Activated naive CD4-positive, alpha-beta T cell treated with anti-CD3 and anti-CD28 coated beads, Interleukin-2, amount 50 U/mL, for 72 hours (primary cell): ENCODE results near the gene MPC2. TPM values are rescaled to one million over a fixed set of nuclear protein-coding genes. Genes with fewer than 3 reads are reported as not detected.

Experiments used
- ATAC-seq, 2 donors: fragments of 150-1000 bp; cut with Tn5 transposase; 2 replicates each; pipeline ENCODE4 v1.10.0; 2021; ENCODE audit warnings: mild to moderate bottlenecking in 2 of 2, moderate library complexity in 2 of 2
- DNase-seq, 2 donors: peaks; one replicate each; pipeline ENCODE4 v3.0.0; 2021 to 2022; ENCODE audit warnings: low spot score in 2 of 2
- H3K27ac Mint-ChIP-seq, 2 donors: one replicate each; pipeline ENCODE4 v1.8.0; 2022; ENCODE audit warnings: mild to moderate bottlenecking in 2 of 2, mixed read lengths in 2 of 2
- H3K36me3 Mint-ChIP-seq, 2 donors: one replicate each; pipeline ENCODE4 v1.8.0; 2022; ENCODE audit warnings: mixed read lengths in 2 of 2
- H3K9me3 Mint-ChIP-seq, 2 donors: one replicate each; pipeline ENCODE4 v1.8.0; 2022; ENCODE audit warnings: mixed read lengths in 2 of 2
- total RNA-seq, 2 donors: library from RNA; stranded (reverse); gene quantifications; one replicate each; pipeline ENCODE4 v1.2.3, GENCODE V29; 2022

MPC2 gene
- 10 to 100 TPM; 60.3 to 68.6 TPM for total RNA-seq

DNA sequence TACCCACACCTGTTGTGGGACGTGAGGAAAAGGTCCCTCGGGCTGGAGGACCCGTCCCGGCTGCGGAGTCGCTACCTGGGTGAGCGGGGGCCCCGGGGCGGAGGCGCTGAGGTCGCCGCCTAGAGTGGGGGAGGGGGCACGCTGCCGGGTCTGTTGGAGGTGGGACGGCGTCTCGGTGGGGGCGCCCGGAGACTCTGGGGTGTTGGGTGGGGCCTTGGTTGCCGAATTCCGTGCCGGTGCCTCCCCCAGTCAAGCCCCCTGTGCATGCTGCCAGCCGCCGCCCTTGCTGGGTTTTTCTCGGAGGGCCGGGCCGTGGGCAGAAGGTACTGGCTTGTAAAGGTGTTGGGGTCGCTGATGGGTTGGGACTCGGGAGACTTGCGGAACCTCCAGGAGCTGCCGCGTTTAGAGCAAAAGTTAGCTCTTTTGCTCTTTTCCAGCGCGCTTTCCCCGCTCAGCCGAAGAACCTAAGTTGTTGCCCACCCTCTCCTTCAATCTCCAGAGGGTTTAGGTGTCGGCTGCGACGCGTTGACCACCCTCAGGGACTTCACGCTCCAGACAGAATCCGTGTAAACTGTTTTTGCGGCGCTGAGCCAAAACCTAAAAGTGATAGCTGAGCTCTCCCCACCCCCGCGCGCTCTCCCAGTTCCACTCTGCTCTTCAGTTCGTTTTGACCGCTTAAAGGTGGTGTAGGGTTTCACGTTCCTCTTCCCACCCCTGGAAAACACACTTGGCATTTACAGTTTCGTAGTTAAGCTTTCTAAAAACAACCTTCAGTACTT is at the start of gene MPC2:
Gene MPC2, minus strand, starts transcription at position 143 of the 779 bp plus-strand sequence. CDS start 1,231 bp downstream, outside the sequence.
- H3K27ac Mint-ChIP-seq = peak within 1 kb of the TSS; percentile 94 to 100
- DNase-seq = peak; percentile 63
- no peaks in the 10 kb centered on the region for H3K9me3 Mint-ChIP-seq
- peak; percentile 7 to 12 for ATAC-seq
- H3K36me3 Mint-ChIP-seq = peaks cover 15 to 21% of the 10 kb centered on the region in 2 donors

GRCh38 chr1:167984886-167985489 is 48.1 kb upstream of the MPC2 start:
- ATAC-seq (no peak), DNase-seq (no peak)
- H3K27ac Mint-ChIP-seq = no peak overlapping the region
- no peaks in the 10 kb centered on the region for H3K9me3 Mint-ChIP-seq
- peaks cover 14 to 15% of the 10 kb centered on the region in 2 donors for H3K36me3 Mint-ChIP-seq

DNA sequence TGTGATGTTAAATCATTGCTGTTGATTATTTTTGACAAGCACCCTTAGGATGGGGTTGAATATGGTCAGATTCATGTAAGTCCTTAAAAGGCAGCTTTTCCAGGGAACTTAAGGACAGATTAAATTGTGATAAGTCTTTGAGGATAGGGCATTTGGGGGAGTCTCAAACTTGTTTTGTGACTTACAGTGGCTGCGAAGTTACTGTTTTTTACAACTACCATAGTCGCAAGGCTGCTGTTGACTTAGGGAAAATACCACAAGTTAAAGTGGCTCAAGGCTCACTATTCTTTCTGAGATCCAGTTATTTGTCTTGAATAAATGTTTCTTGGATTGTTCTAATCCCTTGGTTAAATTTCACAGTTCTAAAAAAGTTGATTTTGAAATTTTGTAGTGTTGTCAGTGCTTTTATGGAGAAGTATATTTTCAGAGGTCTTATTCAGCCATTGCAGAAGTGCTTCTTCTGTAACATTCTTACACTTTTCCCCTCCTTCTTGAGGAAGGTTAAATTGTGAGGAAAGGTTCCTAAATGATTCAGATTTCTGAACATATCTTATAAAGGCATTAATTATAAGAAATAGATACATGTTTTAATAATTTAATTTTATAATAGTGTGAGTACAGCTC is 47.0 kb upstream of the MPC2 start:
- Mint-ChIP-seq H3K27ac (no peak overlapping the region), H3K9me3 (no peaks in the 10 kb centered on the region), H3K36me3 (peaks cover 15 to 21% of the 10 kb centered on the region in 2 donors)
- ATAC-seq (no peak), DNase-seq (no peak)

DNA sequence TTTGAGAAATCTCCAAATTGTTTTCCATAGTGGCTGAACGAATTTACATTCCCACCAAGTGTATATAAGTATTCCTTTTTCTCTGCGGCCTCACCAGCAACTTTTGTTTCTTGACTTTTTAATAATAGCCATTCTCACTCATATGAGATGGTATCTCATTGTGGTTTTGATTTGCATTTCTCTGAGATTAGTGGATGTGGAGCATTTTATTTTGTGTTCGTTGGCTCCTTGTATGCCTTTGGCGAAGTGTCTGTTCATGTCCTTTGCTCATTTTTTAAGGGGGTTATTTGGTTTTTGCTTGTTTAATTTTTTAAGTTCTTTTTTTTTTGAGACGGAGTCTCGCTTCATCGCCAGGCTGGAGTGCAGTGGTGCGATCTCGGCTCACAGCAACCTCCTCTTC is 45.1 kb upstream of the MPC2 start:
- Mint-ChIP-seq H3K9me3 (no peaks in the 10 kb centered on the region), H3K27ac (no peak overlapping the region), H3K36me3 (peaks cover 21 to 28% of the 10 kb centered on the region in 2 donors)
- DNase-seq = no peak
- ATAC-seq = no peak

- ATAC-seq (no peak), DNase-seq (no peak)
- no peak overlapping the region for H3K27ac Mint-ChIP-seq
- no peaks in the 10 kb centered on the region for H3K9me3 Mint-ChIP-seq
- H3K36me3 Mint-ChIP-seq = peaks cover 18 to 37% of the 10 kb centered on the region in 2 donors
Observed at GRCh38 chr1:167977245-167977644, 40.4 kb upstream of the MPC2 start.

- ATAC-seq = no peak
Observed at GRCh38 chr1:167974698-167975097, 37.8 kb upstream of the MPC2 start.

DNA sequence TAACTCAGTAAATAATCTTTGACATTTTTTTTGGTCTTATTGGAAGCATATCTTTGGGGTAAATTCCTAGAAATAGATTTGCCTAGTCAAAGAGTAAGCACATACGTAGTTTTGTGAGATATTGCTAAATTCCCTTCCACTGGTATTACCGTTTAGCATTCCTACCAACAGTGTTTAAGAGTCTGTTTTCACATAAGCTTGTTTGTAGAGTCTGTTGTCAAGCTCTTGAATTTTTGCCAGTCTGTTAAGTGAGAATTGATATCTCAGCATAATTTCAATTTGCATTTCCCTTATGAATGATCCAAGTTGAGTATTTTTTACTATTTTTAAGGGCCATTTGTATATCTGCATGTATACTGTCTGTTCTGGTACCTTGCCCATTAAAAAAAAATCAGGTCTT is 37.0 kb upstream of the MPC2 start:
- Mint-ChIP-seq H3K27ac (no peak overlapping the region), H3K36me3 (peaks cover 6 to 22% of the 10 kb centered on the region in 2 donors), H3K9me3 (no peaks in the 10 kb centered on the region)
- no peak for ATAC-seq
- DNase-seq = no peak

More at GRCh38 chr1:167974698-167975097, 37.8 kb upstream of the MPC2 start:
- peaks cover 6 to 28% of the 10 kb centered on the region in 2 donors for H3K36me3 Mint-ChIP-seq
- no peaks in the 10 kb centered on the region for H3K9me3 Mint-ChIP-seq
- no peak for DNase-seq
- H3K27ac Mint-ChIP-seq = no peak overlapping the region

- H3K36me3 Mint-ChIP-seq = peaks cover 0 to 18% of the 10 kb centered on the region in 2 donors
- no peak overlapping the region for H3K27ac Mint-ChIP-seq
- ATAC-seq = no peak
- no peak for DNase-seq
- no peaks in the 10 kb centered on the region for H3K9me3 Mint-ChIP-seq
Observed at GRCh38 chr1:167968569-167968968, 31.7 kb upstream of the MPC2 start.

GRCh38 chr1:167966050-167966449 is 29.2 kb upstream of the MPC2 start:
- Mint-ChIP-seq H3K36me3 (peaks cover 0 to 19% of the 10 kb centered on the region in 2 donors), H3K27ac (no peak overlapping the region), H3K9me3 (no peaks in the 10 kb centered on the region)
- no peak for DNase-seq
- no peak for ATAC-seq

DNA sequence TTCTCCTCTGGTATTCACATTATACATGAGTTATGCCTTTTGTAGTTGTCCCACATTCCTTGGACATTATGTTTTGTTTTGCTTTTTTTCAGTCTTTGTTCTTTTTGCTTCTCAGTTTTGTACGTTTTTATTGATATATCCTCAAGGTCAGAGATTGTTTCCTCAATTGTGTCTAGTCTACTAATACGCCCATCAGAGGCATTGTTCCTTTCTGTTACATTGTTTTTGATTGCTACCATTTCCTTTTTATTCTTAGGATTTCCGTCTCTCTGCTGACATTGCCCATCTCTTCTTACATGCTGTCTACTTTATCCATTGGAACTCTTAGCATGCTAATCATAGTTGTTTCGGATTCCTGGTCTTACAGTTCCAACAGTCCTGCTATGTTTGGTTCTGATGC is 27.8 kb upstream of the MPC2 start:
- peaks cover 0 to 19% of the 10 kb centered on the region in 2 donors for H3K36me3 Mint-ChIP-seq
- DNase-seq (no peak), ATAC-seq (no peak)
- no peaks in the 10 kb centered on the region for H3K9me3 Mint-ChIP-seq
- no peak overlapping the region for H3K27ac Mint-ChIP-seq

GRCh38 chr1:167957710-167958109 is 20.8 kb upstream of the MPC2 start:
- no peak for ATAC-seq
- DNase-seq = no peak
- Mint-ChIP-seq H3K36me3 (peaks cover under 1 to 15% of the 10 kb centered on the region in 2 donors), H3K9me3 (no peaks in the 10 kb centered on the region), H3K27ac (no peak overlapping the region)

GRCh38 chr1:167955915-167956314 is 19.0 kb upstream of the MPC2 start:
- ATAC-seq (no peak), DNase-seq (no peak)
- no peaks in the 10 kb centered on the region for H3K9me3 Mint-ChIP-seq
- peaks cover 5 to 21% of the 10 kb centered on the region in 2 donors for H3K36me3 Mint-ChIP-seq
- no peak overlapping the region for H3K27ac Mint-ChIP-seq

DNA sequence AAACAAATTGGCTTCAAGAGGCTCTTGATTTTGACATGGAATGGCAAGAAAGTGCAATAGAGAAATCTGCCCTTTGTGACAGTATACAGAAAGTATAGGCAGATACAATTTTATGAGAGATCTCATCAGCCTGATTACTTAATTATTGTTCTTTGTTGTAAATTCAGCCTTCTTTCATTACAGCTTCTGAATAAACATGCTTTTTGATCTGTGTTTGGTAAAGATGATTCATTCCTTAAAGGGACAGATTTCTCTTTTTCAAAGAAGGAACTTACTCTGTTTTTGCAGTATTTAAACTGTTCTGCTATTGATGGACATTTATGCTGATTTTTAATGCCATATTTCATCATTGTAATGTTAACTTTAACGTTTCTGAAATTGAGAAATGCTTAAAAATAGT is 13.7 kb upstream of the MPC2 start:
- Mint-ChIP-seq H3K9me3 (no peaks in the 10 kb centered on the region), H3K36me3 (peaks cover 5 to 18% of the 10 kb centered on the region in 2 donors), H3K27ac (no peak overlapping the region)
- ATAC-seq = no peak
- no peak for DNase-seq

GRCh38 chr1:167949785-167950184 is 12.9 kb upstream of the MPC2 start:
- no peak for DNase-seq
- H3K27ac Mint-ChIP-seq = no peak overlapping the region
- H3K9me3 Mint-ChIP-seq = peaks cover 0 to 6% of the 10 kb centered on the region in 2 donors
- ATAC-seq = no peak
- peaks cover 5 to 17% of the 10 kb centered on the region in 2 donors for H3K36me3 Mint-ChIP-seq

GRCh38 chr1:167947733-167948132 is 10.9 kb upstream of the MPC2 start:
- DNase-seq = no peak
- no peak for ATAC-seq
- peak overlapping the region in 1 of 2 donors; percentile 21 for H3K27ac Mint-ChIP-seq
- H3K9me3 Mint-ChIP-seq = peaks cover 4 to 12% of the 10 kb centered on the region in 2 donors
- peaks cover 9 to 29% of the 10 kb centered on the region in 2 donors for H3K36me3 Mint-ChIP-seq

GRCh38 chr1:167943541-167943940 is 6.7 kb upstream of the MPC2 start:
- ATAC-seq (no peak), DNase-seq (no peak)
- H3K36me3 Mint-ChIP-seq = peaks cover 4 to 22% of the 10 kb centered on the region in 2 donors
- no peak overlapping the region for H3K27ac Mint-ChIP-seq
- peaks cover 4 to 12% of the 10 kb centered on the region in 2 donors for H3K9me3 Mint-ChIP-seq

DNA sequence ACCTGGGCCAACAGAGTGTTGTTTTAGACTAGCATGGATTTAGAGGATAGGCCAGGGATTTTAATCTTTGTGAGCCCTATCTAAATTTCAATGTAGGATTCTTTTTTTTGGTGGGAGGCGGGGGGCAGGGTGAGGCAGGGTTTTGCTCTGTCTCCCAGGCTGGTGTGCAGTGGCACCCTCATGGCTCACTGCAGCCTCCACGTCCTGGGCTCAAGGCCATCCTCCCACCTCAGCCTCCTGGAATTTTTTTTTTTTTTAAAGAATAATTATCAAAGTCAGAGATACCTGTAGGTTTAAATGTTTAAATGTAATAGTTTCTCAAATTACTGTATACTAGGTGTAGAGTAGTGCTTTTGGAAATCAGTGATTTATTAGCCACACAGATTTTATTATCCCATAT is 3.4 kb upstream of the MPC2 start:
- Mint-ChIP-seq H3K9me3 (peaks cover 4 to 11% of the 10 kb centered on the region in 2 donors), H3K36me3 (peaks cover 21 to 29% of the 10 kb centered on the region in 2 donors)
- no peak for ATAC-seq

More for the DNA sequence above, 3.4 kb upstream of the MPC2 start:
- no peak for DNase-seq
- H3K27ac Mint-ChIP-seq = no peak overlapping the region
